WTC11 (cell line): Measurements from ENCODE around the gene SRGAP1. TPM values are rescaled to one million over a fixed set of nuclear protein-coding genes. Genes with fewer than 3 reads are reported as not detected.

Experiments used
- ATAC-seq: fragments of 200-7000 bp; cut with Tn5 transposase; 2 replicates; pipeline ENCODE4 v1.10.0; 2021; ENCODE audit warnings: mild to moderate bottlenecking, moderate library complexity
- CTCF ChIA-PET: fragments of 300-600 bp; sonication (Branson Sonifier 250); formaldehyde crosslinking; loops from one replicate; lab custom pipeline; 2021; ENCODE audit warnings: antibody characterized with exemption; lab: Charles Lee
- POLR2A ChIA-PET: fragments of 350-600 bp; sonication (Branson Sonifier 250); formaldehyde crosslinking; loops from one replicate; lab custom pipeline; 2021; ENCODE audit warnings: antibody characterized with exemption; lab: Charles Lee
- DNase-seq: peaks from one replicate; pipeline ENCODE4 v3.0.0; 2021; ENCODE audit warnings: low spot score
- H3K27ac Mint-ChIP-seq: 2 replicates; pipeline ENCODE4 v1.8.0; 2021; ENCODE audit warnings: mixed read lengths
- H3K27me3 Mint-ChIP-seq: 2 replicates; pipeline ENCODE4 v1.8.0; 2021; ENCODE audit warnings: low read depth, mild to moderate bottlenecking, moderate library complexity, mixed read lengths
- H3K36me3 Mint-ChIP-seq: 2 replicates; pipeline ENCODE4 v1.8.0; 2021; ENCODE audit warnings: mixed read lengths
- H3K4me1 Mint-ChIP-seq: 2 replicates; pipeline ENCODE4 v1.8.0; 2022; ENCODE audit warnings: mixed read lengths
- H3K4me3 Mint-ChIP-seq: 2 replicates; pipeline ENCODE4 v1.8.0; 2021; ENCODE audit warnings: mild to moderate bottlenecking, moderate library complexity, mixed read lengths
- H3K9me3 Mint-ChIP-seq: 2 replicates; pipeline ENCODE4 v1.8.0; 2021; ENCODE audit warnings: mixed read lengths
- CBFB ChIP-seq: sonication (generic); formaldehyde crosslinking; IDR thresholded peaks from 2 replicates; pipeline ENCODE4 v1.8.1; 2022; ENCODE audit warnings: mild to moderate bottlenecking, low read depth, missing genetic modification reagents
- CREM ChIP-seq: sonication (generic); formaldehyde crosslinking; IDR thresholded peaks from 2 replicates; pipeline ENCODE4 v1.8.1; 2022; ENCODE audit warnings: mild to moderate bottlenecking, missing genetic modification reagents, moderate library complexity
- ESRRA ChIP-seq: sonication (generic); formaldehyde crosslinking; IDR thresholded peaks from 2 replicates; pipeline ENCODE4 v1.8.1; 2022; ENCODE audit warnings: mild to moderate bottlenecking, missing genetic modification reagents, borderline replicate concordance
- FOXK1 ChIP-seq: sonication (generic); formaldehyde crosslinking; IDR thresholded peaks from 2 replicates; pipeline ENCODE4 v1.8.0; 2022; ENCODE audit warnings: mild to moderate bottlenecking, moderate library complexity, missing genetic modification reagents
- NR1H2 ChIP-seq: sonication (generic); formaldehyde crosslinking; IDR thresholded peaks from 2 replicates; pipeline ENCODE4 v1.9.0; 2021; ENCODE audit warnings: mild to moderate bottlenecking, moderate library complexity, missing genetic modification reagents
- NR3C1 ChIP-seq: sonication (generic); formaldehyde crosslinking; conservative IDR thresholded peaks from 2 replicates; pipeline ENCODE4 v1.8.1; 2023; ENCODE audit warnings: low read depth, mild to moderate bottlenecking, missing genetic modification reagents
- PRRX2 ChIP-seq: fragments of 250-450 bp; sonication (Bioruptor Pico); IDR thresholded peaks from 2 replicates; pipeline ENCODE4 v1.8.0; 2021; ENCODE audit warnings: mild to moderate bottlenecking
- RELA ChIP-seq: sonication (generic); formaldehyde crosslinking; IDR thresholded peaks from 2 replicates; pipeline ENCODE4 v1.8.1; 2022; ENCODE audit warnings: missing genetic modification reagents, mild to moderate bottlenecking, borderline replicate concordance
- TP53 ChIP-seq: sonication (generic); formaldehyde crosslinking; IDR thresholded peaks from 2 replicates; pipeline ENCODE4 v1.8.1; 2023; ENCODE audit warnings: mild to moderate bottlenecking, missing genetic modification reagents
- ZBTB21 ChIP-seq: sonication (generic); formaldehyde crosslinking; IDR thresholded peaks from 2 replicates; pipeline ENCODE4 v1.8.1; 2023; ENCODE audit warnings: mild to moderate bottlenecking, missing genetic modification reagents, borderline replicate concordance
- total RNA-seq: library from RNA; stranded (reverse); gene quantifications from 3 replicates; pipeline ENCODE4 v1.2.3, GENCODE V29; 2021
- TF ChIP-seq, protein P1 (sequence below): sonication (generic); formaldehyde crosslinking; IDR thresholded peaks from 2 replicates; pipeline ENCODE4 v1.8.1; 2023; ENCODE audit warnings: mild to moderate bottlenecking, missing genetic modification reagents, borderline replicate concordance
- TF ChIP-seq, protein P2 (sequence below): sonication (generic); formaldehyde crosslinking; IDR thresholded peaks from 2 replicates; pipeline ENCODE4 v1.8.0; 2022; ENCODE audit warnings: mild to moderate bottlenecking, missing genetic modification reagents
- TF ChIP-seq, protein P3 (sequence below): sonication (generic); formaldehyde crosslinking; IDR thresholded peaks from 2 replicates; pipeline ENCODE4 v1.8.0; 2023; ENCODE audit warnings: mild to moderate bottlenecking, missing genetic modification reagents
- TF ChIP-seq, protein P4 (sequence below): sonication (generic); formaldehyde crosslinking; IDR thresholded peaks from 2 replicates; pipeline ENCODE4 v1.8.1; 2023; ENCODE audit warnings: mild to moderate bottlenecking, missing genetic modification reagents
- TF ChIP-seq, protein P5 (sequence below): sonication (generic); formaldehyde crosslinking; IDR thresholded peaks from 2 replicates; pipeline ENCODE4 v1.8.0; 2023; ENCODE audit warnings: missing genetic modification reagents

The SRGAP1 gene
- total RNA-seq, 1 experiment from 2014 or later, result 10.3 TPM

DNA sequence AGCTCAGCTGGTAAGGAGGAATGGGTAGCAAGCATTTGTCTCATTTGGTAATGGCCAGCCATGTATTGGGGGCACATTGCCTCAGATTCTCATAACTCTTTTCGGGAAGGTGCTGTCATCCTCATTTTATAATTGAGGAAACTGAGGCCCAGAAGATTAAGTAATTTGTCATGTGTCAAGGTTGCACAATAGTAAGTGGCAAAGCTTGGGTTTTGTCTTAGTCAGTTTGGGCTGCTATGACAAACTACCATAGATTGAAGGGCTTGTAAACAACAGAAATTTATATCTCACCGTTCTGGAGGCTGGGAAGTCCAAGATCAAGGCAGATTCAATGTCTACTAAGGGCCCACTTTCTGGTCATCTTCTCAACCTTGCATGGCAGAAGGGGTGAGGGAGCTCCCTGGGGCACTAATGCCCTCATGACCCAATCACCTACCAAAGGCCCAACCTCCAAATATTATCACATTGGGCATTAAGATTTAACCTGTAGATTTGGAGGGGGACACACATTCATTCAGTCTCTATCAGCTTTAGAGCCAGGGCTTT is 99.6 kb downstream of the SRGAP1 start (continued):
- TF ChIP-seq FOXK1 (no peak), ESRRA (CRISPR knock-in tag) (no peak), CREM (CRISPR knock-in tag) (no peak), NR1H2 (no peak)
- TF ChIP-seq, protein P1, sequence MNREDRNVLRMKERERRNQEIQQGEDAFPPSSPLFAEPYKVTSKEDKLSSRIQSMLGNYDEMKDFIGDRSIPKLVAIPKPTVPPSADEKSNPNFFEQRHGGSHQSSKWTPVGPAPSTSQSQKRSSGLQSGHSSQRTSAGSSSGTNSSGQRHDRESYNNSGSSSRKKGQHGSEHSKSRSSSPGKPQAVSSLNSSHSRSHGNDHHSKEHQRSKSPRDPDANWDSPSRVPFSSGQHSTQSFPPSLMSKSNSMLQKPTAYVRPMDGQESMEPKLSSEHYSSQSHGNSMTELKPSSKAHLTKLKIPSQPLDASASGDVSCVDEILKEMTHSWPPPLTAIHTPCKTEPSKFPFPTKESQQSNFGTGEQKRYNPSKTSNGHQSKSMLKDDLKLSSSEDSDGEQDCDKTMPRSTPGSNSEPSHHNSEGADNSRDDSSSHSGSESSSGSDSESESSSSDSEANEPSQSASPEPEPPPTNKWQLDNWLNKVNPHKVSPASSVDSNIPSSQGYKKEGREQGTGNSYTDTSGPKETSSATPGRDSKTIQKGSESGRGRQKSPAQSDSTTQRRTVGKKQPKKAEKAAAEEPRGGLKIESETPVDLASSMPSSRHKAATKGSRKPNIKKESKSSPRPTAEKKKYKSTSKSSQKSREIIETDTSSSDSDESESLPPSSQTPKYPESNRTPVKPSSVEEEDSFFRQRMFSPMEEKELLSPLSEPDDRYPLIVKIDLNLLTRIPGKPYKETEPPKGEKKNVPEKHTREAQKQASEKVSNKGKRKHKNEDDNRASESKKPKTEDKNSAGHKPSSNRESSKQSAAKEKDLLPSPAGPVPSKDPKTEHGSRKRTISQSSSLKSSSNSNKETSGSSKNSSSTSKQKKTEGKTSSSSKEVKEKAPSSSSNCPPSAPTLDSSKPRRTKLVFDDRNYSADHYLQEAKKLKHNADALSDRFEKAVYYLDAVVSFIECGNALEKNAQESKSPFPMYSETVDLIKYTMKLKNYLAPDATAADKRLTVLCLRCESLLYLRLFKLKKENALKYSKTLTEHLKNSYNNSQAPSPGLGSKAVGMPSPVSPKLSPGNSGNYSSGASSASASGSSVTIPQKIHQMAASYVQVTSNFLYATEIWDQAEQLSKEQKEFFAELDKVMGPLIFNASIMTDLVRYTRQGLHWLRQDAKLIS (CRISPR knock-in tag), result no peak

DNA sequence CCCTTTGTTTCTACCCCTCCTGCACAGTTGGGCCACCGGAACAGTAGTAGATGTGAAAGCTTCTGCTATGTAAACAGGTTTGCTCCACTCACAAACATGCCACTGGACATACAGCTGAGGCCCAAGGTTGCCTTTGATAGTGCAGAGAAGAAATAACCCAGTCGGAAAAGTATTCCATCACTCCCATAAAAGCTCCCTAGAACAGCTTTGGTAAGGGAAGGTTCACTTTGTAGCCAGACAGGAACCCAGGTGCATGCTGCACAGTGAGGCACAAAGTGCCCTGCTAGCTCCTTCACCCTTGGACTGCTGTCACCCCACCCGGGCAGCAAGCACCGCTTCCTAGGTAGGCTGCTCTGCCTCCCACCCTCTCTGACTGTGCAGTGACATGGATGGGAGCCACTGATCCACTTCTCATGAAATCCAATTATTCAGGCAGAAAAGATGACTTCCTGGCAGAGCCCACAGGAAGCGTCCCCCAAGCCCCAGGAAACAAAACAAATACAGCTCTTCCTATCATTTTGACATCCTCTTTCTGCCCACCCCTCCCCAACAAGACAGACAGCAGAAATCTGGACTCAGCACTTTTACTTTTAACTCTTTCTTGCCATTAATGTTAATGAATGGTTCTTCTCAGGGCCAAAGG is 100.2 kb downstream of the SRGAP1 start:
- peaks cover 37% of the 10 kb centered on the region for H3K4me1 Mint-ChIP-seq
- POLR2A ChIA-PET, result no interaction called here
- H3K27me3 Mint-ChIP-seq, result no peaks in the 10 kb centered on the region
- H3K27ac Mint-ChIP-seq, result no peak overlapping the region
- ATAC-seq (no peak), DNase-seq (no peak)
- H3K9me3 Mint-ChIP-seq, result 0 out of 2 replicates have a peak, but pooled peaks cover 5% of the 10 kb centered on the region
- no peak overlapping the region for H3K4me3 Mint-ChIP-seq
- CTCF ChIA-PET, result no interaction called here
- TF ChIP-seq NR3C1 (CRISPR knock-in tag), result no peak
- TF ChIP-seq CBFB (CRISPR knock-in tag), result no peak
- TF ChIP-seq RELA (CRISPR knock-in tag), result no peak
- TF ChIP-seq PRRX2 (CRISPR knock-in tag), result no peak
- TF ChIP-seq, protein P2, sequence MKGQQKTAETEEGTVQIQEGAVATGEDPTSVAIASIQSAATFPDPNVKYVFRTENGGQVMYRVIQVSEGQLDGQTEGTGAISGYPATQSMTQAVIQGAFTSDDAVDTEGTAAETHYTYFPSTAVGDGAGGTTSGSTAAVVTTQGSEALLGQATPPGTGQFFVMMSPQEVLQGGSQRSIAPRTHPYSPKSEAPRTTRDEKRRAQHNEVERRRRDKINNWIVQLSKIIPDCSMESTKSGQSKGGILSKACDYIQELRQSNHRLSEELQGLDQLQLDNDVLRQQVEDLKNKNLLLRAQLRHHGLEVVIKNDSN (CRISPR knock-in tag), result no peak
- H3K36me3 Mint-ChIP-seq, result 0 out of 2 replicates have a peak, but pooled peaks cover 3% of the 10 kb centered on the region

DNA sequence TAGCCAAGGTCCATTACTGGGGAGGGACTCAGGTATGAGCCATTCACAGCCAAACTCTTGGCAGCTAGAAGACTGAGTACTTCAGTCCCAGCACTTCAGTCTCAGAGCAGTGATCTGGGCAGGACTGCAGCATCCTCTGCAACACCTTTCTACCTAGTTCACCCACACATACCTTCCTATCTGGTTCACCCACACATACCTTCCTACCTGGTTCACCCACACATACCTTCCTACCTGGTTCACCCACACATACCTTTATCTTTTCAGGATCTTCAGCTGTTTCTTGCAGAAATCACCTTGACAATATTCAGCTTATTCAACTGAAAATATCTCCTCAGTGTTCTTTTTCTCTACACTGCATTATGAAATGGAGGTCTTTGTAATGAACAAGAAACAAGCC is 101.3 kb downstream of the SRGAP1 start:
- Mint-ChIP-seq H3K36me3 (0 out of 2 replicates have a peak, but pooled peaks cover 3% of the 10 kb centered on the region), H3K9me3 (0 out of 2 replicates have a peak, but pooled peaks cover 5% of the 10 kb centered on the region), H3K27ac (no peak overlapping the region), H3K4me1 (peaks cover 30% of the 10 kb centered on the region), H3K4me3 (no peak overlapping the region), H3K27me3 (no peaks in the 10 kb centered on the region)
- ATAC-seq, result no peak
- ChIA-PET CTCF (no interaction called here), POLR2A (no interaction called here)
- no peak for DNase-seq
- TF ChIP-seq, protein P3, sequence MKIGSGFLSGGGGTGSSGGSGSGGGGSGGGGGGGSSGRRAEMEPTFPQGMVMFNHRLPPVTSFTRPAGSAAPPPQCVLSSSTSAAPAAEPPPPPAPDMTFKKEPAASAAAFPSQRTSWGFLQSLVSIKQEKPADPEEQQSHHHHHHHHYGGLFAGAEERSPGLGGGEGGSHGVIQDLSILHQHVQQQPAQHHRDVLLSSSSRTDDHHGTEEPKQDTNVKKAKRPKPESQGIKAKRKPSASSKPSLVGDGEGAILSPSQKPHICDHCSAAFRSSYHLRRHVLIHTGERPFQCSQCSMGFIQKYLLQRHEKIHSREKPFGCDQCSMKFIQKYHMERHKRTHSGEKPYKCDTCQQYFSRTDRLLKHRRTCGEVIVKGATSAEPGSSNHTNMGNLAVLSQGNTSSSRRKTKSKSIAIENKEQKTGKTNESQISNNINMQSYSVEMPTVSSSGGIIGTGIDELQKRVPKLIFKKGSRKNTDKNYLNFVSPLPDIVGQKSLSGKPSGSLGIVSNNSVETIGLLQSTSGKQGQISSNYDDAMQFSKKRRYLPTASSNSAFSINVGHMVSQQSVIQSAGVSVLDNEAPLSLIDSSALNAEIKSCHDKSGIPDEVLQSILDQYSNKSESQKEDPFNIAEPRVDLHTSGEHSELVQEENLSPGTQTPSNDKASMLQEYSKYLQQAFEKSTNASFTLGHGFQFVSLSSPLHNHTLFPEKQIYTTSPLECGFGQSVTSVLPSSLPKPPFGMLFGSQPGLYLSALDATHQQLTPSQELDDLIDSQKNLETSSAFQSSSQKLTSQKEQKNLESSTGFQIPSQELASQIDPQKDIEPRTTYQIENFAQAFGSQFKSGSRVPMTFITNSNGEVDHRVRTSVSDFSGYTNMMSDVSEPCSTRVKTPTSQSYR (CRISPR knock-in tag), result no peak

DNA sequence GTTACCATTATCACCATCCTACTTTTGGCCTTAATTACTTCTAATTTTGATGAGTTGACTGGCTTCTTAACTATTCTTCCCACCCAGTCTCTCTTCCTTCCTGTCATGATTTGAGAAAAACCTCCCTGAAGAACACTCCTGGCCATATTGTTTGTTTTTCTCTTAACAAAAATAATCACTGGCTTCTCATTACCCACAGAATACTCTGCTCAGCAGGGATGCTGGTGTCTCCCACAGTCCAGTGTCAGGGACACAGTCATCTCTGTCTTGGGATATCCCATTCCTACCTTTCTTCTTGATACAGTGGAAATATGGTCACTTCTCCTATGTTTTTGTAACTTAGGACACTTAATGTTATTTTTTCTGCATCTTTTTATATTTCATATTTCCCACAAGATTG is 103.7 kb downstream of the SRGAP1 start:
- Mint-ChIP-seq H3K27ac (no peak overlapping the region), H3K9me3 (0 out of 2 replicates have a peak, but pooled peaks cover 5% of the 10 kb centered on the region), H3K4me1 (peaks cover 17% of the 10 kb centered on the region), H3K36me3 (0 out of 2 replicates have a peak, but pooled peaks cover 3% of the 10 kb centered on the region), H3K27me3 (no peaks in the 10 kb centered on the region), H3K4me3 (no peak overlapping the region)
- ChIA-PET POLR2A (no interaction called here), CTCF (no interaction called here)
- no peak for ATAC-seq
- DNase-seq, result no peak
- TF ChIP-seq, protein P1 (CRISPR knock-in tag), result no peak
- no peak for TF ChIP-seq TP53
- TF ChIP-seq, protein P4, sequence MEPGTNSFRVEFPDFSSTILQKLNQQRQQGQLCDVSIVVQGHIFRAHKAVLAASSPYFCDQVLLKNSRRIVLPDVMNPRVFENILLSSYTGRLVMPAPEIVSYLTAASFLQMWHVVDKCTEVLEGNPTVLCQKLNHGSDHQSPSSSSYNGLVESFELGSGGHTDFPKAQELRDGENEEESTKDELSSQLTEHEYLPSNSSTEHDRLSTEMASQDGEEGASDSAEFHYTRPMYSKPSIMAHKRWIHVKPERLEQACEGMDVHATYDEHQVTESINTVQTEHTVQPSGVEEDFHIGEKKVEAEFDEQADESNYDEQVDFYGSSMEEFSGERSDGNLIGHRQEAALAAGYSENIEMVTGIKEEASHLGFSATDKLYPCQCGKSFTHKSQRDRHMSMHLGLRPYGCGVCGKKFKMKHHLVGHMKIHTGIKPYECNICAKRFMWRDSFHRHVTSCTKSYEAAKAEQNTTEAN (CRISPR knock-in tag), result no peak
- TF ChIP-seq ZBTB21 (CRISPR knock-in tag), result no peak
- TF ChIP-seq, protein P5, sequence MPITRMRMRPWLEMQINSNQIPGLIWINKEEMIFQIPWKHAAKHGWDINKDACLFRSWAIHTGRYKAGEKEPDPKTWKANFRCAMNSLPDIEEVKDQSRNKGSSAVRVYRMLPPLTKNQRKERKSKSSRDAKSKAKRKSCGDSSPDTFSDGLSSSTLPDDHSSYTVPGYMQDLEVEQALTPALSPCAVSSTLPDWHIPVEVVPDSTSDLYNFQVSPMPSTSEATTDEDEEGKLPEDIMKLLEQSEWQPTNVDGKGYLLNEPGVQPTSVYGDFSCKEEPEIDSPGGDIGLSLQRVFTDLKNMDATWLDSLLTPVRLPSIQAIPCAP, result no peak
- no peak for TF ChIP-seq NR3C1 (CRISPR knock-in tag)
